ENCODE results near the gene GOT1. TPM values are rescaled to one million over a fixed set of nuclear protein-coding genes. Genes with fewer than 3 reads are reported as not detected.

The GOT1 gene
- total RNA-seq, 1 donor from 2014 or later = 26.9 TPM

- H3K27me3 Mint-ChIP-seq = peaks cover 9% of the 10 kb centered on the region
- no peak for DNase-seq (ENCODE audit: low spot score, unreplicated experiment)
- no peak overlapping the region for H3K4me3 Mint-ChIP-seq (ENCODE audit: low read depth)
- H3K36me3 Mint-ChIP-seq (ENCODE audit: insufficient read depth) = peaks cover 10% of the 10 kb centered on the region
- H3K9me3 Mint-ChIP-seq (ENCODE audit: low read depth) = no peaks in the 10 kb centered on the region
- no peak for TF ChIP-seq CTCF (IDR thresholded peaks at IDR 0.05; ENCODE audit: unreplicated experiment)
- H3K27ac Mint-ChIP-seq = no peak overlapping the region
- H3K4me1 Mint-ChIP-seq (ENCODE audit: low read depth) = peaks cover 9% of the 10 kb centered on the region
Observed at GRCh38 chr10:99393683-99394082, 36.7 kb downstream of the GOT1 start.

- peaks cover 9% of the 10 kb centered on the region for H3K27me3 Mint-ChIP-seq
- no peak for TF ChIP-seq CTCF (IDR thresholded peaks at IDR 0.05; ENCODE audit: unreplicated experiment)
- H3K4me1 Mint-ChIP-seq (ENCODE audit: low read depth) = peaks cover 9% of the 10 kb centered on the region
- DNase-seq (ENCODE audit: low spot score, unreplicated experiment) = no peak
- no peak overlapping the region for H3K4me3 Mint-ChIP-seq (ENCODE audit: low read depth)
- no peak overlapping the region for H3K27ac Mint-ChIP-seq
- H3K36me3 Mint-ChIP-seq (ENCODE audit: insufficient read depth) = peaks cover 9% of the 10 kb centered on the region
- no peaks in the 10 kb centered on the region for H3K9me3 Mint-ChIP-seq (ENCODE audit: low read depth)
Observed at GRCh38 chr10:99393036-99393435, 37.4 kb downstream of the GOT1 start.

GRCh38 chr10:99391346-99391745 lies 39.1 kb downstream of the GOT1 start:
- H3K36me3 Mint-ChIP-seq (ENCODE audit: insufficient read depth) = peaks cover 1% of the 10 kb centered on the region
- H3K4me1 Mint-ChIP-seq (ENCODE audit: low read depth) = peaks cover 9% of the 10 kb centered on the region
- no peak for DNase-seq (ENCODE audit: low spot score, unreplicated experiment)
- peak overlapping the region; percentile 83 for H3K27ac Mint-ChIP-seq
- H3K27me3 Mint-ChIP-seq = peaks cover 17% of the 10 kb centered on the region
- H3K4me3 Mint-ChIP-seq (ENCODE audit: low read depth) = no peak overlapping the region
- TF ChIP-seq CTCF (IDR thresholded peaks at IDR 0.05; ENCODE audit: unreplicated experiment) = no peak
- H3K9me3 Mint-ChIP-seq (ENCODE audit: low read depth) = no peaks in the 10 kb centered on the region

GRCh38 chr10:99389729-99390480 lies 40.5 kb downstream of the GOT1 start:
- H3K9me3 Mint-ChIP-seq (ENCODE audit: low read depth) = no peaks in the 10 kb centered on the region

GRCh38 chr10:99387541-99387940 lies 42.9 kb downstream of the GOT1 start:
- Mint-ChIP-seq H3K27ac (no peak overlapping the region), H3K36me3 (ENCODE audit: insufficient read depth) (no peaks in the 10 kb centered on the region), H3K4me1 (ENCODE audit: low read depth) (no peaks in the 10 kb centered on the region)

More at GRCh38 chr10:99389729-99390480, 40.5 kb downstream of the GOT1 start:
- Mint-ChIP-seq H3K27ac (no peak overlapping the region), H3K36me3 (ENCODE audit: insufficient read depth) (no peaks in the 10 kb centered on the region), H3K4me1 (ENCODE audit: low read depth) (no peaks in the 10 kb centered on the region), H3K27me3 (peaks cover 21% of the 10 kb centered on the region), H3K4me3 (ENCODE audit: low read depth) (no peak overlapping the region)
- TF ChIP-seq CTCF (IDR thresholded peaks at IDR 0.05; ENCODE audit: unreplicated experiment) = no peak
- DNase-seq (ENCODE audit: low spot score, unreplicated experiment) = no peak

More at GRCh38 chr10:99387541-99387940, 42.9 kb downstream of the GOT1 start:
- H3K9me3 Mint-ChIP-seq (ENCODE audit: low read depth) = no peaks in the 10 kb centered on the region
- H3K4me3 Mint-ChIP-seq (ENCODE audit: low read depth) = no peak overlapping the region
- TF ChIP-seq CTCF (IDR thresholded peaks at IDR 0.05; ENCODE audit: unreplicated experiment) = no peak
- peaks cover 15% of the 10 kb centered on the region for H3K27me3 Mint-ChIP-seq
- DNase-seq (ENCODE audit: low spot score, unreplicated experiment) = no peak

Measured in progenitor cell of endocrine pancreas (in vitro differentiated cells).